Ecto neural progenitor cell (in vitro differentiated cells): ENCODE data around the gene ANKRD13C.
A peak's percentile ranks its signal among the peaks of the same experiment; 100 is the strongest.
"Not testable (repeated sequence)": the region's sequence is repeated elsewhere in the genome, so short reads cannot be mapped to it uniquely, and the experiment has no call there.

Experiments used
- DNase-seq: peaks from one replicate; pipeline ENCODE4 v3.0.0-alpha.2; 2018; ENCODE audit warnings: low spot score

The ANKRD13C gene

DNA sequence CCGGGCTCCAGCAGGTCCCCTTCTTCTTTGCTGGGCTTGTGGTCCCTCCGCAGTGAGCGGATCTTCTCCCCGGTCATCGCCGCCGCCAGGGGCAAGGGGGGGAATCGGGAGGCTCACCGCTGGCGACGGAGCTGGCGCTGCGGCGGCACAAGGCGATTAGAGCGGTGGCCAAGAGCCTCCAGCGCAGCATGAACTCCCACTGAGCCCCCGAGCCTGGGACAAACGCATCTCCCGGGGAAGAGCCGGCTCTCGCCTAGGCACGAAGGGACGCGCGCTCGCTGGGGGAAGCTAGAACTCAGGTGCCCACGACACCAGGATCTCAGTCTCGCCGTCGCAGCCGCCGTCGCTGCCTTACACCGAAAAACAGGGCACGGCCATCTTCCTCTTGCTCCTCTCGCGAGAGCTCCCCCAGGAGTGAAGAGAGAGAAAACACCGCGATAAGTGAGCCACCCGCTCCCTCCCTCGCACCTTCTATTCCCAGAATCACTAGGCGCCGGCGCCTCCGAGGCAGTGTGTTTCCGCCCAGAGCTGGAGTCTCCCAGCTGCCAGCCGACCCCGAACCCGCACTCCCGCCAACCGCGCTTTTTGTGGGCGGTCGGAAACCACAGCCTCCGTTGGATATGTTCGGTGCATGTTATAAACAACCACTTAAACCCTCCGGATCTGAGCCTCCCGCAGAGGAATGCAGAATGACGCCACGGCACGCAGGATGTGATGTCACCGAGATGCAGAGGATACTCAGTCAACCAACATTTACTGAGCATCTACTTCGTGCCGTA is at the start of gene ANKRD13C:
ANKRD13C (minus strand) TSS at position 391 of the 779 bp plus-strand sequence; CDS start at position 77, 314 bp downstream.
- peak; percentile 94 for DNase-seq

DNA sequence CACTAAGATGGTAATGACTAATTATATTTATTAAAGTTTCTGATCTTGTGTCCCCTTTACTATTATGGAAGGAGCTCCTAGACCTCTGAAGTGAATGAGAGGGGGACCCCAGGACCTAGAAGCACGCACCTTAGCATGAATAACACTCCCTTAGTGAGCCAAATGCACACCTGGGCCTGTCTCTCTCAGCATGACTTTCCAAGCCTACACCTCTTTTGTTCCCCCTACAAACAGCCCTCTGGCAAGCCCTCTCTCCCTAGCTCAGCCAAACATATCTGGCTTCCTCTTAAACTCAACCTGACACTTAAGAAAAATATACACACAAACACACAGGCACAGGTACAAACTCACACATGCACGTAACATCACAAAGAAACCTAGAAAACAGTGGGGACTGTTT is 49.2 kb upstream of the ANKRD13C start:
- DNase-seq, result no peak

GRCh38 chr1:70401974-70402373 is 47.5 kb upstream of the ANKRD13C start:
- DNase-seq, result no peak

GRCh38 chr1:70400335-70400734 is 45.8 kb upstream of the ANKRD13C start:
- no peak for DNase-seq

DNA sequence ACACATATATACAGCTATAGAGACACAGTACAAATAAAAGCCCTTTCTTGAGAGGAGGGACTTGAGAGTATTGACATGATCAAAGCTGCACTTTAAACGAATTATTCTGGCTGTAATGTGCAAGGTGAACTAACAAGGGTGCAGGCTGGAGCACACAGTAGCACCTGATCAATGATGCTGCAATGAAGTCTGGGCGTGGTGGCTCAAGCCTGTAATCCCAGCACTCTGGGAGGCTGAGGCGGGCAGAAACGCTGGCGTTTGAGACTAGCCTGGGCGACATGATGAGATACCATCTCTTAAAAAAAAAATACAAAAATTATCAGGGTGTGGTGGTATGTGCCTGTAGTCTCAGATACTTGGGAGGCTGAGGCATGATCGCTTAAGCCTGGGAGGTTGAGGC is 42.5 kb upstream of the ANKRD13C start:
- DNase-seq, result no peak

DNA sequence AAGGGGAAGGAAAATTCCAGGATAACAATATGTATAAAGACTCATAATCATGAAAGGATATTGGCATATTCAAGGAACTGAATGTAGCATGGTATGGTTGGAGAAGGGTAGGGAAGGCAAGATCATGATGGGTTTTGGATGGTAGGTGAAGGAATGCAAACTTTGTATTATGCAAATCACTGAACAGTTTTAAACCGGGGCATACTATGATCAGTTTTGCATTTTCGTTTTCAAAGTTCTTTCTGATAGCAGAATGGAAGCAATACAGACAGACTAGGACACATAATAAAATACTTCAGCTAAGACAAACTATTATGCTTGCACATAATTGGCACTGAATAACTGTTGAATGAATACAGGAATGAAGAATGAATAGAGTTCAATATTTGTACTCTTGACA is 42.1 kb upstream of the ANKRD13C start:
- DNase-seq, result no peak

GRCh38 chr1:70392626-70393025 is 38.1 kb upstream of the ANKRD13C start:
- DNase-seq, result no peak

GRCh38 chr1:70387507-70387906 is 33.0 kb upstream of the ANKRD13C start:
- no peak for DNase-seq

DNA sequence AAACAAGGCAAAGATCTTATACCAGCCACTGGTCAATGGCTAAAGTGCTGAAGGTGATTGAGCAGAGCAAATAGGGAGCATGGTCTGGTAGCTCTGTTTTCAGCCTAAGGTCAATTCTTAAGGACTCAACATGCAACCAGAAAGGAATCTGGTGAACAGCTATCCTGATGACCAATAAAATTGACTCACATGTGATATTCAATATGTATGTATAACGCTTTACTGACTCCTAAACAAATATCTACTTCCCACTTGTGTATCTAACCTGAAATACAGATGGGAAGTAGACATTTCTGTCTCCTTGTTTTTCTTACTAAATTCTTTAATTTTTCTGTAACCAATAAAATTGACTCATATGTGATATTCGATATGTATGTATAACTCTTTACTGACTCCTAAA is 31.6 kb upstream of the ANKRD13C start:
- no peak for DNase-seq

- DNase-seq, result no peak
These were observed 31.0 kb upstream of the ANKRD13C start for GRCh38 chr1:70385477-70385876.

DNA sequence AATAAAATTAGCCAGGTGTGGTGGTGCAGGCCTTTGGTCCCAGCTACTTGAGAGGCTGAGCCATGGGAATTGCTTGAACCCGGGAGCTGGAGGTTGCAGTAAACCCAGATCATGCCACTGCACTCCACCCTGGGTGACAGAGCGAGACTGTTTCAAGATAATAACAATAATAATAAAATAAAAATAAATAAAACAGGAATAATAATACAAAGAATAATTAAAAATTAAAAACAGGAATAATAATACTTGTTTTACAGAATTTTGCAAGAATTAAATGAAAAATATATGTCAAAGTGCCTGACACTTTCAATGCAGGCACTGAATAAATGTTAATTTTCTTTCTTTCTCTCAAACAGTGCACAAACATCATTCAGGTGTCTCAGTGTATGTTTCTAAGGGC is 30.0 kb upstream of the ANKRD13C start:
- DNase-seq, result no peak

- no peak for DNase-seq
These were observed 29.0 kb upstream of the ANKRD13C start for GRCh38 chr1:70383483-70383882.

DNA sequence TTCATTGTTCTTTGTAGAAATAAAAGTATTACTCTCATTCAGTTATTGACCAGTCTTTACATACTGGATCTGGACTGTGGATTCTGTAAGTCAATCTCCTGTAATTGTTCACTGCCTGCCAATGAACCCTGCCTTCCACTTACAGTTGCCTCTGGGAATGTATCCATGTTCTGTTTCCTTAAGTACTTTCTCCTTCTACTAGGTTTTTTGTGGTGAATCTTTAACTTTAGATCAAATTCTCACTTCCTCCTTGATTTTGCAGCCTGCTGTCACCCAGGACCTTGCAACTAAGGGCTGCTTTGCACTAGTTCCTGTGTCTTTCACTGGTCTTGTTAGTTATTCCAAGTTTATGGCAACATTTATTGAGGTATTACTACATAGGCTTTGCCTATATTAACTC is 28.2 kb upstream of the ANKRD13C start:
- no peak for DNase-seq

- DNase-seq, result no peak
These were observed 21.7 kb upstream of the ANKRD13C start for GRCh38 chr1:70376196-70376595.

- DNase-seq, result not testable (repeated sequence)
These were observed 19.1 kb upstream of the ANKRD13C start for GRCh38 chr1:70373580-70373979.

DNA sequence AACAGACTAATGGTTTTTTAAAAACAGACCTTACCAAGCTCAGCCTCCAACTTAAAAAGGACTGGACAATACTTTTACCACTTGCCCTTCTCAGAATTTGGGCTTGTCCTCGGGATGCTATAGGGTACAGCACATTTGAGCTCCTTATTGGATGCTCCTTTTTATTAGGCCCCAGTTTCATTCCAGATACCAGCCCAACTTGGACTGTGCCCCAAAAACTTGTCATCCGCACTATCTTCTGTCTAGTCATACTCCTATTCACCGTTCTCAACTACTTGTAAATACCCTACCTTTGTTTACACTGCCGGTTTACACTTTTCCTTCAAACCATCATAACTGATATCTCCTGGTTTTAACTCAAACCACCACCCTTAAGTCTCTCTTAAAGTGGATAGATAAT is 17.9 kb upstream of the ANKRD13C start:
- DNase-seq, result no peak

GRCh38 chr1:70371586-70371985 is 17.1 kb upstream of the ANKRD13C start:
- DNase-seq, result not testable (repeated sequence)

DNA sequence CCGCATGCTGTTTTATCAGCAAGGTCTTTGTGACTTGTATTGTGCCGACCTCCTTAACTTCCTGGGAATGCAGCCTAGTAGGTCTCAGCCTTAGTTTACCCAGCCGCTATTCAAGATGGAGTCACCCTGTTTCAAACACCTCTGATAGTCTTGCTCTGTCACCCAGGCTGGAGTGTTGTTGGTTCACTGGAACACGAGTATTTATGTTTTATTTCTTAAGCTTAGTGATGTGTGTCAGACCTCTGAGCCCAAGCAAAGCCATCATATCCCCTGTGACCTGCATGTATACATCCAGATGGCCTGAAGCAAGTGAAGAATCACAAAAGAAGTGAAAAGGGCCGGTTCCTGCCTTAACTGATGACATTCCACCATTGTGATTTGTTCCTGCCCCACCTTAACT is 12.9 kb upstream of the ANKRD13C start:
- not testable (repeated sequence) for DNase-seq

DNA sequence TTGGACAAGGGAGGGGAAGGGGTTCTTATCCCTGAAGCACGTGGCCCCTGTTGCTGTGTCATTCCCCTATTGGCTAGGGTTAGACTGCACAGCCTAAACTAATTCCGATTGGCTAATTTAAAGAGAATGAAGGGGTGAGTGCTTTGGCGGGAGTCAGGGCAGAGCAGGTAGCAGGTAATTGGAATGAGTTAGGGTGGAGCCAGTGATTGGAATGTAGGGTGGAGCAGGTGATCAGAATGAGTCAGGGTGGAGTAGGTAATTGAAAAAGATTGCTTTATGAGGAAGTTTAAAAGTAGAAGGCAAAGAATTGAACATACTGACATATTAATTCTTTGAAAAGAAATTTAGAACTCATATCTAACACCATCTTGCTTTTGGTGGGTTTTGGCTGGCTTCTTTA is 12.5 kb upstream of the ANKRD13C start:
- DNase-seq, result not testable (repeated sequence)

- DNase-seq, result not testable (repeated sequence)
These were observed 12.0 kb upstream of the ANKRD13C start for GRCh38 chr1:70366425-70366952.

- DNase-seq, result no peak
These were observed 9.9 kb upstream of the ANKRD13C start for GRCh38 chr1:70364439-70364838.

DNA sequence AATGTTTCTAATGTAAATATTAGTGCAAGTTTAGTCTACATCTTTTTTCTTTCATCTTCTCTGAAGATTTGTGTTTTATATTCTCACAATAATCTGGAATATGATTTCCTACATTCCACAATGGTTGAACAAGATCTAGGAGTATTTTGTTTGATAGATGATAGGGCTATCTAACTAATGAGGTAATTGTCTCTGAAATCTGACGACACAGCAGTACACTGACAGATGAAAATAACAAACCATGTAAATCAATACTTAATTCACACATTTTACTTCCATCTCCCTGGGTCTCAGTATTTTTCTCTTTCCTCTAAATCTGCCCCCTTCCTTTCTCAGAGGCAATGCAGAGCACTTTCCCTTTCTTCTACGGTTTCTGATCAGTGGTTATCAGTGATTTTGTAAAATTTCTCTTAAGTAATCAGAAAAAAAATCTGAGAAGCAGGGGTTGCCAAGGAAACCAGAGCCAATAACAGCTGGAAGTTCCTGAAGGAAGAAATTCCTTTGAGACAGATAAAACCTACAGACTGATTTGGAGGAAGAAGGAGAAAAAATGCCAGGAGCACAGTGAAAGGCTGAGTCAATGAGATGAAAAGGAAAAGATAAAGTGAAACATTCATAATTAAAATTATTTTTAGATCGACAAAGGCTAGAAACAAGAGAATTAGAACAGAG is 7.3 kb upstream of the ANKRD13C start:
- no peak for DNase-seq

DNA sequence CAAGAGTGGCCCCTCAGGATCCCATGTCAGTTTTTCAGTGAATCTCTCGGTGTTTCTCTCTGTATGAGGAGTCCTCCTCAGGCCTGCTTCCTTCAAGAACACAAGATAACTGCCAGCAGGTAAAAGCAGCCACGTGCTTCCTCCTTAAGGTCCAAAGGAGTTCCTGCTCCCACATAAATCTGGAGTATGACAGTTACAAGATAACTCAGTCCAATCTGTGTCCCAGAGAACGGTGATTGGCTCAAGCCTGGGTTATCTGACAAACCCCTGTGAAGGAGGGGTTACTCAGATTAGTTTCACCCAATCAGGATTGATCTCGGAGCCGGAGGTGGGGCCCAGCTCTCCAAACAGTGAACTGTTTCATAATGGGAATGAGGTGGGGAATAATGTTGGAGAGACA is 5.8 kb upstream of the ANKRD13C start:
- DNase-seq, result no peak
